A549 (cell line): ENCODE results near the gene RABL3. TPM values are rescaled to one million over a fixed set of nuclear protein-coding genes. Genes with fewer than 3 reads are reported as not detected.

Experiments
- ATAC-seq, 2 experiments: fragments of 200-7000 bp in 1 of 2; fragments of >200 bp in 1 of 2; cut with Nextera tagmentation in 1 of 2; cut with Tn5 transposase in 1 of 2; 3 replicates each; pipeline versions ENCODE4 v1.8.0 to v1.9.1; 2018 to 2020; ENCODE audit warnings: mild to moderate bottlenecking in 1 of 2, moderate library complexity in 1 of 2
- CTCF ChIA-PET: fragments of 300-600 bp; sonication (Branson Sonifier 250); formaldehyde crosslinking; extraction: SDS; loops from one replicate; lab custom pipeline; 2021; ENCODE audit warnings: antibody characterized with exemption, inconsistent platforms; lab: Yijun Ruan, JAX
- POLR2A ChIA-PET: fragments of 350-600 bp; formaldehyde crosslinking; extraction: SDS; loops from one replicate; lab custom pipeline; 2021; ENCODE audit warnings: antibody characterized with exemption, inconsistent platforms; lab: Yijun Ruan, JAX
- DNase-seq, 2 experiments: peaks; one replicate each; pipeline versions ENCODE4 v3.0.0 to v3.0.0-alpha.2; 2011 to 2016; ENCODE audit warnings: low read depth in 1 of 2, low spot score in 1 of 2
- FAIRE-seq: peaks from 2 replicates; lab custom pipeline; 2011; peaks lifted over from hg19 to GRCh38; lab: Jason Lieb, UNC
- H3K27ac ChIP-seq, 2 experiments: fragments of >200 bp; sonication (Bioruptor Twin); formaldehyde crosslinking; 3 replicates each; pipeline ENCODE4 v1.5.1; 2016 to 2017
- H3K4me1 ChIP-seq: fragments of >200 bp; sonication (Bioruptor Twin); formaldehyde crosslinking; 3 replicates; pipeline ENCODE4 v1.6.1; 2016
- H3K4me2 ChIP-seq: fragments of >200 bp; sonication (Bioruptor Twin); formaldehyde crosslinking; 3 replicates; pipeline ENCODE4 v1.6.1; 2016
- H3K4me3 ChIP-seq: fragments of >200 bp; sonication (Bioruptor Twin); formaldehyde crosslinking; 3 replicates; pipeline ENCODE4 v1.5.1; 2016
- H3K9me3 ChIP-seq: fragments of >200 bp; sonication (Bioruptor Twin); formaldehyde crosslinking; 3 replicates; pipeline ENCODE4 v1.6.1; 2016
- BHLHE40 ChIP-seq: IDR thresholded peaks from 2 replicates; pipeline ENCODE4 v1.6.1; 2012; ENCODE audit warnings: low read depth, low read length, inconsistent platforms
- CEBPB ChIP-seq, 2 experiments: fragments of >200 bp in 1 of 2; sonication (Bioruptor Twin) in 1 of 2; formaldehyde crosslinking in 1 of 2; IDR thresholded peaks; 2 replicates each; pipeline ENCODE4 v1.6.1; 2012 to 2016
- CHD4 ChIP-seq: fragments of 200-600 bp; sonication (generic); IDR thresholded peaks from 2 replicates; pipeline ENCODE4 v1.6.1; 2016; ENCODE audit warnings: antibody characterized with exemption, mild to moderate bottlenecking, borderline replicate concordance
- EP300 ChIP-seq, 2 experiments: fragments of >200 bp; sonication (Bioruptor Twin); formaldehyde crosslinking; IDR thresholded peaks; 2 replicates in 1 of 2; 3 replicates in 1 of 2; pipeline ENCODE4 v1.6.1; 2016 to 2017
- ESRRA ChIP-seq: fragments of 150-350 bp; IDR thresholded peaks from 2 replicates; pipeline ENCODE4 v1.6.1; 2014; ENCODE audit warnings: mild to moderate bottlenecking, low read length, borderline replicate concordance
- FOSL2 ChIP-seq, 2 experiments: fragments of 450-650 bp in 1 of 2; fragments of >200 bp in 1 of 2; sonication (Bioruptor Twin) in 1 of 2; formaldehyde crosslinking; IDR thresholded peaks; 2 replicates each; pipeline versions ENCODE4 v1.5.0 to v1.6.1; 2016 to 2020; ENCODE audit warnings: mild to moderate bottlenecking in 1 of 2, moderate library complexity in 1 of 2
- GATA3 ChIP-seq: IDR thresholded peaks from 2 replicates; pipeline ENCODE4 v1.6.1; 2012; ENCODE audit warnings: borderline replicate concordance
- HDAC2 ChIP-seq: fragments of 200-600 bp; sonication (generic); IDR thresholded peaks from 2 replicates; pipeline ENCODE4 v1.6.1; 2016
- KDM5A ChIP-seq: fragments of 200-600 bp; sonication (generic); IDR thresholded peaks from 2 replicates; pipeline ENCODE4 v1.6.1; 2016; ENCODE audit warnings: antibody characterized with exemption, mild to moderate bottlenecking
- MAZ ChIP-seq: fragments of 150-350 bp; IDR thresholded peaks from 2 replicates; pipeline ENCODE4 v1.6.1; 2014; ENCODE audit warnings: antibody characterized with exemption, low read depth, low read length, borderline replicate concordance
- MYC ChIP-seq: IDR thresholded peaks from 2 replicates; pipeline ENCODE4 v1.6.1; 2012; ENCODE audit warnings: mild to moderate bottlenecking, inconsistent platforms, low read length, improper control_type of control experiment, borderline replicate concordance
- NPAS2 ChIP-seq: fragments of 250-450 bp; sonication (Bioruptor Pico); IDR thresholded peaks from 2 replicates; pipeline ENCODE4 v1.8.0; 2022; ENCODE audit warnings: mild to moderate bottlenecking, moderate library complexity, borderline replicate concordance
- RARB ChIP-seq: fragments of 250-450 bp; sonication (Bioruptor Pico); IDR thresholded peaks from 2 replicates; pipeline ENCODE4 v1.8.0; 2021; ENCODE audit warnings: mild to moderate bottlenecking, moderate library complexity
- RCOR1 ChIP-seq: fragments of 150-350 bp; IDR thresholded peaks from 2 replicates; pipeline ENCODE4 v1.6.1; 2014; ENCODE audit warnings: antibody characterized with exemption, low read length, low read depth
- TFCP2L1 ChIP-seq: fragments of 250-450 bp; sonication (Bioruptor Pico); IDR thresholded peaks from 2 replicates; pipeline ENCODE4 v1.5.0; 2021; ENCODE audit warnings: mild to moderate bottlenecking
- ZFP36 ChIP-seq: fragments of 450-650 bp; IDR thresholded peaks from 2 replicates; pipeline ENCODE4 v1.6.1; 2014; ENCODE audit warnings: borderline replicate concordance; ENCODE audit not compliant: partially characterized antibody
- WGBS: methylation state at CpG from one replicate; pipeline ENCODE4 v1.1.6; 2017; ENCODE audit errors: missing lambda C conversion rate; 5-methylcytosine and 5-hydroxymethylcytosine counted together
- polyA plus RNA-seq, 4 experiments: library from polyadenylated mRNA; depleted of rRNA in 3 of 4; stranded (reverse); fragments of >200 nt; fragmentation: RNase III in 1 of 4; extraction: RNeasy Plus Mini Kit Qiagen cat#74134 plus additional on column Dnase treatment in 1 of 4; gene quantifications; 2 replicates in 3 of 4; 3 replicates in 1 of 4; pipeline ENCODE4 v1.2.3, GENCODE V29; 2011 to 2017
- TF ChIP-seq, protein P1 (sequence below): IDR thresholded peaks from 2 replicates; pipeline ENCODE4 v1.6.1; 2012
- TF ChIP-seq, protein P2 (sequence below): fragments of 250-450 bp; sonication (Bioruptor Pico); IDR thresholded peaks from 2 replicates; pipeline ENCODE4 v1.5.0; 2021; ENCODE audit warnings: mild to moderate bottlenecking, moderate library complexity, borderline replicate concordance
- TF ChIP-seq, protein P3 (sequence below): fragments of >200 bp; sonication (Bioruptor Twin); formaldehyde crosslinking; IDR thresholded peaks from 2 replicates; pipeline ENCODE4 v1.6.1; 2016

The RABL3 gene
- polyA plus RNA-seq, 2 of the 4 experiments (the other 2 are of a cell fraction), result 14.0 to 29.0 TPM

DNA sequence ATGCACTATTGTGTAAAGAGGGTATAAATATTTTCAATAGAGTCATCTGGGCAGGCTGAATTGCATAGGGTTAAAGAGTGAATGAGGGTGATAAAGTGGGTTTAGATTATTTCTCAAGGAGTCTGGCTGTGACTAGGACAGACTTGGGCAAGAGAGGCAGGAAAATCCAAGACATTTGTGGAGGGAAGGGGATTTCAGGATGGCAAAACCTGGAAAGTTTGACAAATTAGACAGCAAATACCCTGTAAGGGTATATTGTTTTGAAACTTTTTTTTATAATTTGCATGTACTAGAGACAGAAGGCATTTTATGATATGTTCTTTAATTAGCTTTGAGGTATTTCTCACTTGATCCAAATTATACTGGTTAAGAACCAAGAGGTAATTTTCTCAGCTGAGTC is 77.4 kb downstream of the RABL3 start (continued):
- TF ChIP-seq BHLHE40, result no peak

DNA sequence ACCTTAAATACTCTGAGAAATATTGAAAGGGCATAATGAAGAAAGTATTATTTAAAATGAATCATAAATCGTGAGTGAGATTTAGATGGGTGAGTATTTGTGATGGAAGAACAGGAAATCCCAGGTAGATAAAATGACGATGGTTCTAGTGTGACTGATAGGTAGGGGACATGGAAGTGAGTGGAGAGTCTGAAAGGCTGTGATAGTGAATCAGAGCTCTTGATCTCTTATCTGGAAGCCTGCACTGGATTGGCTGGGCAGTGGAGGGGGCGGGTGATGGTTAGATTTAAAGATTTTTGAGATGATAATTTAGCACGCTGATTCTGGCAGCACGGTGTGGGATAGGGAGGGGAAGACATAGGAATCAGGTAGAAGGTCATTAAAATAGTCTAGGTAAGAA is 80.4 kb downstream of the RABL3 start:
- Histone ChIP-seq H3K27ac (peak overlapping the region; percentile 64 to 78), H3K4me3 (no peak overlapping the region; the same call in 2 of the 3 replicates), H3K9me3 (peaks cover 4% of the 10 kb centered on the region; the same call in 1 of the 3 replicates), H3K4me1 (peaks cover 39% of the 10 kb centered on the region), H3K4me2 (peak overlapping the region; percentile 82)
- 47% methylated on average over 5 of the region's 5 CpGs for WGBS
- TF ChIP-seq CEBPB (IDR thresholded peaks at IDR 0.05) (no peak), MYC (no peak), BHLHE40 (no peak), RARB (CRISPR knock-in tag) (no peak)
- ATAC-seq (peak; percentile 68 to 75; a peak in 4 of 6 replicates), FAIRE-seq (no peak), DNase-seq (no peak)
- ChIA-PET POLR2A (interaction anchor here (1.0 kb wide), 1 partner anchor 17 kb away, joined by 3 read pairs; no protein-coding TSS in a partner anchor), CTCF (no interaction called here)

DNA sequence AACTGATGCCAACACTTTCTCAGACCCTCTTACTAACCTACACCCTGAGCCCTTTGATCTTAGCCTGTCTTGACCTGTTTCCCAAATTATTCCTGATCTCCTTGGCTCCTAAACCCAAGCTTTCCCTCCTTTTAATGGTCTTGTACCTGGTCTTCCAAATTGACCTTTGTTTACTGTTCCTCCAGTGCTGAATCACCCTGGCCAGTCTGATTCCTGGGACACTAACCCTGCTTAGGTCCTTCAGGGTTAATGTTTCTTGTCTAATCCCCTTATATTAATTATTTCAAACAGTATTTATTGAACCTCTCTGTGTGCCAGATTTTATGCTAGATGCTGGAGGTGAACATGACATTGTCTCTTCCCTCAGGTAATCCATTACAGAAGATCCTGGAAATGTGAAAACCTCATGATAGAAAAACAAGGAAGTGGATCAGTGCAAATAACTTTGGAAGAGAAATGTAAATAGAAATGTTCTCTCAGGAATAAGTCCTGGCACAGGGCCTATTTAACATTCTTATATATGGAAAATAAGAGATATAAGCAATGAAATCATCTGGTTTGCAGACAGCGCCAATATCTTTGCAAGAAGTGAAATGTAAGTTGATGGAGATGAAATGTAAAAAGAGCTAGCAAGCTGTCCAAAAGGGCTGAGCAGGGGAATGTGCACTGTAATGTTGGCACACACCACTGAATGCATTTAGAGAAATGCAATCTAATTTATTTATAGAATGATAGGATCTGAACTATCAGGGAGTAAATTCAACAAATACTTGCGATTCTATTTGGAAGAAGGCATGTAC is 81.0 kb downstream of the RABL3 start:
- Histone ChIP-seq H3K4me2 (peak overlapping the region; percentile 82), H3K4me1 (peaks cover 39% of the 10 kb centered on the region), H3K9me3 (peaks cover 4% of the 10 kb centered on the region; the same call in 1 of the 3 replicates), H3K4me3 (no peak overlapping the region; the same call in 2 of the 3 replicates), H3K27ac (peak overlapping the region; percentile 64 to 78)
- TF ChIP-seq EP300 (IDR thresholded peaks at IDR 0.05) (0 out of 5 replicates have a peak, but pooled peaks of 1 of the 2 experiments have one; percentile 20), FOSL2 (IDR thresholded peaks at IDR 0.05) (no peak), FOSL2 (CRISPR knock-in tag; IDR thresholded peaks at IDR 0.05) (peak; percentile 19; the same call in 1 of the 2 replicates), ZFP36 (no peak), GATA3 (peak; percentile 60; the same call in 1 of the 2 replicates)
- POLR2A ChIA-PET, result interaction anchor here (1.0 kb wide), 1 partner anchor 17 kb away, joined by 3 read pairs; no protein-coding TSS in a partner anchor
- FAIRE-seq, result no peak
- 6% methylated on average over 2 of the region's 2 CpGs for WGBS
- peak; percentile 50 to 81; a peak in 4 of 6 replicates for ATAC-seq
- DNase-seq, result peak; percentile 7 to 68
- CTCF ChIA-PET, result no interaction called here

DNA sequence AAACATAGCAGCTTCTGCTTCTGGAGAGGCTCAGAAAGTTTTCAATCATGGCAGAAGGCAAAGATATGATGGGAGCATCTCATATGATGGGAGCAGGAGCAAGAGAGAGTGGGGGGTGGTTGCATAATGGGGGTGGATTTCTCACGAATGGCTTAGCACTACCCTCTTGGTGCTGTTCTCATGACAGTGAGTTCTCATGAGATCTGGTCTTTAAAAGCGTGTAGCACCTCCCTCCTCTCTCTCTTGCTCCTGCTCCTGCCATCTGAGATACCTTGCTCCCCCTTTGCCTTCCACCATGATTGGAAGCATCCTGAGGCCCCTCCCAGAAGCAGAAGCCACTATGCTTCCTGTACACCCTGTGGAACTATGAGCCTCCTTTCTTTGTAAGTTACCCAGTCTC is 82.5 kb downstream of the RABL3 start:
- CTCF ChIA-PET, result no interaction called here
- Histone ChIP-seq H3K4me1 (peaks cover 39% of the 10 kb centered on the region), H3K27ac (peak overlapping the region in 1 of 2 experiments; percentile 64; a peak in 1 of 6 replicates), H3K4me2 (no peak overlapping the region), H3K9me3 (peaks cover 4% of the 10 kb centered on the region; the same call in 1 of the 3 replicates), H3K4me3 (no peak overlapping the region)
- 80% methylated on average over 2 of the region's 2 CpGs for WGBS
- no peak for ATAC-seq
- TF ChIP-seq HDAC2 (no peak), KDM5A (no peak), MYC (no peak), ESRRA (no peak), CHD4 (no peak), NPAS2 (CRISPR knock-in tag) (no peak), TFCP2L1 (no peak), MAZ (no peak), RARB (CRISPR knock-in tag) (no peak), RCOR1 (no peak)
- TF ChIP-seq, protein P1, sequence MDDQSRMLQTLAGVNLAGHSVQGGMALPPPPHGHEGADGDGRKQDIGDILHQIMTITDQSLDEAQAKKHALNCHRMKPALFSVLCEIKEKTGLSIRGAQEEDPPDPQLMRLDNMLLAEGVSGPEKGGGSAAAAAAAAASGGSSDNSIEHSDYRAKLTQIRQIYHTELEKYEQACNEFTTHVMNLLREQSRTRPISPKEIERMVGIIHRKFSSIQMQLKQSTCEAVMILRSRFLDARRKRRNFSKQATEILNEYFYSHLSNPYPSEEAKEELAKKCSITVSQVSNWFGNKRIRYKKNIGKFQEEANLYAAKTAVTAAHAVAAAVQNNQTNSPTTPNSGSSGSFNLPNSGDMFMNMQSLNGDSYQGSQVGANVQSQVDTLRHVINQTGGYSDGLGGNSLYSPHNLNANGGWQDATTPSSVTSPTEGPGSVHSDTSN, result no peak
- TF ChIP-seq, protein P2, sequence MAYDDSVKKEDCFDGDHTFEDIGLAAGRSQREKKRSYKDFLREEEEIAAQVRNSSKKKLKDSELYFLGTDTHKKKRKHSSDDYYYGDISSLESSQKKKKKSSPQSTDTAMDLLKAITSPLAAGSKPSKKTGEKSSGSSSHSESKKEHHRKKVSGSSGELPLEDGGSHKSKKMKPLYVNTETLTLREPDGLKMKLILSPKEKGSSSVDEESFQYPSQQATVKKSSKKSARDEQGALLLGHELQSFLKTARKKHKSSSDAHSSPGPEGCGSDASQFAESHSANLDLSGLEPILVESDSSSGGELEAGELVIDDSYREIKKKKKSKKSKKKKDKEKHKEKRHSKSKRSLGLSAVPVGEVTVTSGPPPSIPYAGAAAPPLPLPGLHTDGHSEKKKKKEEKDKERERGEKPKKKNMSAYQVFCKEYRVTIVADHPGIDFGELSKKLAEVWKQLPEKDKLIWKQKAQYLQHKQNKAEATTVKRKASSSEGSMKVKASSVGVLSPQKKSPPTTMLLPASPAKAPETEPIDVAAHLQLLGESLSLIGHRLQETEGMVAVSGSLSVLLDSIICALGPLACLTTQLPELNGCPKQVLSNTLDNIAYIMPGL, result no peak
- TF ChIP-seq, protein P3, sequence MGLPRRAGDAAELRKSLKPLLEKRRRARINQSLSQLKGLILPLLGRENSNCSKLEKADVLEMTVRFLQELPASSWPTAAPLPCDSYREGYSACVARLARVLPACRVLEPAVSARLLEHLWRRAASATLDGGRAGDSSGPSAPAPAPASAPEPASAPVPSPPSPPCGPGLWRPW, result no peak
- no peak for DNase-seq
- FAIRE-seq, result no peak
- POLR2A ChIA-PET, result no interaction called here
